ENCODE data around the gene TANK.

DNA sequence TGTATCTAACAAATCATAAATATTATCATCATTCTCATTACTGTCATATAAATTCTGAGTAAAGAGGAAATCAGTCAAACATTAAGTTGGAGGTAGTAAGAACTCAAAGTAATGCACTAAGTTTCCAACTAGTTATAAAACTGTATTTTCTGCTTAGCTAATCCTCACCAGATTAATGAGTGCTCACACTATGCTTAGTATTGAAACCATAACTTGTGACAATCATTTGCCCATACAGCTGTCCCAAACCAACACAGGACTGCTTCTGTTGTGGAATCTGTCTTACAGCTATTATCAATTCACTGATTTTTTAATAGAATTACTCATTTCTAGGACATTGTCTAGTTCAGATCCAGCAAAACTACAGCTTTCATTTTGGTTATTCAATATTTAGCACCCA is 41.5 kb upstream of the TANK start:
- TF ChIP-seq, protein P1, sequence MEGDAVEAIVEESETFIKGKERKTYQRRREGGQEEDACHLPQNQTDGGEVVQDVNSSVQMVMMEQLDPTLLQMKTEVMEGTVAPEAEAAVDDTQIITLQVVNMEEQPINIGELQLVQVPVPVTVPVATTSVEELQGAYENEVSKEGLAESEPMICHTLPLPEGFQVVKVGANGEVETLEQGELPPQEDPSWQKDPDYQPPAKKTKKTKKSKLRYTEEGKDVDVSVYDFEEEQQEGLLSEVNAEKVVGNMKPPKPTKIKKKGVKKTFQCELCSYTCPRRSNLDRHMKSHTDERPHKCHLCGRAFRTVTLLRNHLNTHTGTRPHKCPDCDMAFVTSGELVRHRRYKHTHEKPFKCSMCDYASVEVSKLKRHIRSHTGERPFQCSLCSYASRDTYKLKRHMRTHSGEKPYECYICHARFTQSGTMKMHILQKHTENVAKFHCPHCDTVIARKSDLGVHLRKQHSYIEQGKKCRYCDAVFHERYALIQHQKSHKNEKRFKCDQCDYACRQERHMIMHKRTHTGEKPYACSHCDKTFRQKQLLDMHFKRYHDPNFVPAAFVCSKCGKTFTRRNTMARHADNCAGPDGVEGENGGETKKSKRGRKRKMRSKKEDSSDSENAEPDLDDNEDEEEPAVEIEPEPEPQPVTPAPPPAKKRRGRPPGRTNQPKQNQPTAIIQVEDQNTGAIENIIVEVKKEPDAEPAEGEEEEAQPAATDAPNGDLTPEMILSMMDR (IDR thresholded peaks at IDR 0.05; ENCODE audit: insufficient read depth, low read length, poor library complexity, severe bottlenecking) = no peak
- TF ChIP-seq EZH2phosphoT487 (conservative IDR thresholded peaks at IDR 0.05; ENCODE audit: low read length) = no peak

All from SU-DHL-6 (cell line).